HTERT RPE-1 (cell line): Measurements from ENCODE around the gene TNNI2.

ENCODE experiments used
- in situ Hi-C: fragments of 300-500 bp; cut with MboI; formaldehyde crosslinking; loops from 4 replicates; pipeline ENCODE4 v1.14.3; 2020; ENCODE audit warnings: low sequenced_read_pairs

Gene TNNI2

GRCh38 chr11:1857064-1857463 is 18.3 kb downstream of the TNNI2 start:
- in situ Hi-C loops, result no loop called here

GRCh38 chr11:1858154-1858553 is 19.4 kb downstream of the TNNI2 start:
- in situ Hi-C loops, result no loop called here

- in situ Hi-C loops, result no loop called here
Observed at GRCh38 chr11:1858576-1858975, 19.8 kb downstream of the TNNI2 start.

- in situ Hi-C loops, result no loop called here
Observed at GRCh38 chr11:1859004-1859403, 20.2 kb downstream of the TNNI2 start.

DNA sequence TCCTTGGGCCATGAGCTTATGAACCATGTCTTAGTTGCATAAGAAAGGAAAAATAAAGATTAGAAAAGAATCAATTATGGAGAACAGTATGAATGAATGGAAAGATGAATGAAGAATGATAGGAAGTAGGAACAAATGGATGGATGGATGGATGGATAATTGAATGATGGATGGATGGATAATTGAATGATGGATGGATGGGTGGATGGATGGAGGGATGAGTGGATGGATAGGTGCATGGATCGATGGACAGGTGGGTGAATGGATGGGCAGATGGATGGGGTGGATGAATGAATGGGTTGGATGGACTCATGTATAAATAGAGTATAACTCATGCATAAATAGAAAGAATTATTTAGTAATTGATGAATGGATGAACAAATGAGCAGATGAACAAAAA is 21.3 kb downstream of the TNNI2 start:
- in situ Hi-C loops, result no loop called here

- in situ Hi-C loops, result no loop called here
Observed at GRCh38 chr11:1861435-1862411, 22.9 kb downstream of the TNNI2 start.

DNA sequence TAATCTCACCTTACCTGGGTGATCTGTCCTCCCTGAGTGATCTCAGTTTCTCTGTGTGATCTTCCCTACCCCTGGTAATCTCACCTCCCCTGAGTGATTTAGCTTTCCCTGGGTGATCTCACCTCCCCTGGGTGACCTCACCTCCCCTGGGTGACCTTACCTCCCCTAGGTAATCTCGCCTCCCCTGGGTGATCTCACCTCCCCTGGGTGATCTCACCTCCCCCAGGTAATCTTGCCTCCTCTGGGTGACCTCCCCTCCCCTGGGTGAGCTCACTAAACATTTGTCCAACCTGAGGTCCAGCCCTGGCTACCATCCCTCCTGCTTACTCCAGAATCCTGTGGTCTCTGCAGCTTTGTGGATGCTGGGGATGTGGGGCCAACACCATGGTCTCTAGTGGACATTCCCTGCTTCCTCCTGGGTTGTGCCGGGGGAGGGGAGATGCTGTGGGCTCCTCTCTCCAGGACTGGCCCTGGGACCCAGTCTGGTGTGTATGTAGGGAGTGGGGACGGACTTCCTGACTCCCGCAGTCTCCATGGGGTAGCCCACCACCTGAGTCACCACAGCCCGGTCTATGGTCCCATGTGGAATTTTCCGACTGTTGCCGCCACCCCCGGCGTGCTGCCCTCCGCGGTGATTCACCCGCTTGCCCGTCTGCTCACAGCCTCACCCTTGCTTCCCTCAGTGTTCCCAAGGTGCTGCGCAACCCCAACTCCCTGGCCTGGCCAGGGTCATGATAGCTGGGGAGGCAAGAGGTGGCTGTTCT is 24.0 kb downstream of the TNNI2 start:
- in situ Hi-C loops, result no loop called here

GRCh38 chr11:1863352-1864216 is 24.8 kb downstream of the TNNI2 start:
- in situ Hi-C loops, result no loop called here

- in situ Hi-C loops, result no loop called here
Observed at GRCh38 chr11:1864231-1864630, 25.4 kb downstream of the TNNI2 start.

DNA sequence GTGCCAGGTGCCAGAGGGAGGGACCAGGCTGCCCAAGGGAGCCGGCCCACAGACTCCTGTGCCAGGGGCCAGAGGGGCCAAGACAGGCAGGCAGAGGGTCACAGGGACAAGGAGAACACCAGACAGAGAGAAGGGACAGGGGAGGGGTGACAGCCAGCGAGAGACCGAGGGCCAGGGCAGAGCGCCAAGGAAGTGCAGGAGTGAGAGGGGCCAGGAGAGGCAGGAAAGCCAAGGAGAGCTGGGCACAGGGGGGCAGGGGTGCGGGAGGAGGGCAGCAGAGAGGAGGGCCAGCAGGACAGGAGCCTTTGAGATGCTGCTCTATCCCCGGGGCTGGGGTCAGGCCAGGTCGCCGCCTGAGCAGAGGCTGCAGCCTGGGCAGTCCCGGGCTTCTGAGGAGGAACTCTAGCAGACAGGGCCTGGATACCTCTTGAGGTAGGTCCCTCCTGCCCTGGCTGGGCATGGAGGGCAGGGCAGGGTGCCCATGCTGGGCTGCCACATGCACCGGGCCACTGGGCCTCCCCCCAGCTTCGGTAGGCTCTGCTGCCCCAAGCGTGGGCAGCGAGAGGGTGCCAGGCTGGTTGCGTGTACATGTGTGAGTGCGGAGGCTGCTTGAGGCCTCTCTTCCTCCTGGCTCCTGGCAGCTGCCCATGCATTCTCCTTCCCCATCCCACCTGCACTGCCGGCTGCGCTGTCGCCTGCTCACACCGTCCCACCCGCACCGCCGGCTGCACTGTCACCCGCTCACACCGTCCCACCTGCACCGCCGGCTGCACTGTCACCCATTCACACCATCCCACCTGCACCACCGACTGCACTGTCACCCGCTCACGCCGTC is 26.3 kb downstream of the TNNI2 start:
- in situ Hi-C loops, result no loop called here

DNA sequence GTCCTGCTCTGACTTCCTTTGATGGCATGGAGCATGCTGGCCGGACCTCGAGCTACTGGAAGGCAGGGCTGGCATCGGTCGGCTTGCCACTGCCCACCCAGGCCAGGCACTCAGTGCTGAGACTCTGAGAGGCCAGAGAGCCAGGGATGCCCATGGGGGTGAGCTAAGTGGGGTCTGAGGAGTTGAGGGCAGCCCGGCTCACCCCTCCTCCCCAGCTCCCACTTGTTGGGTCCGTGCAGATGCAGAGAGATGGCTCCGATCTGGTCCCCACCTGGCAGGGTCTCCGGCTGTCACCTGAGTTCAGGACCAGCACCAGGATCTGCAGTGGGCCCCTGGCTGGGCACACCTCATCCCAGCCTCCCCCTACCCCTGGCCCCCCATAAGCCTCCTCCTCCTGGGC is 27.4 kb downstream of the TNNI2 start:
- in situ Hi-C loops, result no loop called here

DNA sequence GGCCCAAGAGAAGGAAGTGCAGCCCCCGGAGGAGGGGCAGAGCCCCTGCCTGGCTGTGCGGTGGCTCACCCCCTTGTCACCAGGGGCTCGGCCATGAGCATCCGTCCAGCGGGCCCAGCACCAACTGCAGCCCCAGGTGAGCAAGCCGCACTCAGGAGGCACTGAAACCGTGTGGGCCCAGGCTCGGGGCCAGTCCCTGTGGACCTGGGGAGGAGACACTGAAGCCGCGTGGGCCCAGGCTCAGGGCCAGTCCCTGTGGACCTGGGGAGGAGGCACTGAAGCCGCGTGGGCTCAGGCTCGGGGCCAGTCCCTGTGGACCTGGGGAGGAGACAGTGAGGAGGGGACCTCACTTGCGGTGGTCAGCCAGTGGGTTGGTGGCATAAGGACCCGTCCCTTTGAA is 28.0 kb downstream of the TNNI2 start:
- in situ Hi-C loops, result no loop called here

DNA sequence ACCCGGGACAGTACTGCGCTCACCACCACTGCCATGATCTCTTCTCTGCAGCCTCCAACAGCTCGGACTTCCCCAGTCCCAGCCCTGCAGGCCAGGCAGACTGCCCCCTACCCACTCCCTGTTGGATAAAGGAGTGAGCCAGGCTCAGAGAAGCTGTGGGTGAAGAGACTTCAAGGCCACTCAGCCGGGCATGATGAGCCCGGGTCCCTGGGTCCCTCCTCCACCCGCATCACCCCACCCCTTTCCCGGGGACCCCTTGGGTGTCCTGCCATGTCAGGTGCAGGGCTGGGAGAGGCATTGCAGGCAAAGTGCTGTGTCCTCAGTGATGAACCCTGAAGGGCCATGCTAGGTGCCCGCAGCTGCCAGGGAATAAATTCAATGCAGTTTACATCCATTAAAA is 28.6 kb downstream of the TNNI2 start:
- in situ Hi-C loops, result no loop called here

DNA sequence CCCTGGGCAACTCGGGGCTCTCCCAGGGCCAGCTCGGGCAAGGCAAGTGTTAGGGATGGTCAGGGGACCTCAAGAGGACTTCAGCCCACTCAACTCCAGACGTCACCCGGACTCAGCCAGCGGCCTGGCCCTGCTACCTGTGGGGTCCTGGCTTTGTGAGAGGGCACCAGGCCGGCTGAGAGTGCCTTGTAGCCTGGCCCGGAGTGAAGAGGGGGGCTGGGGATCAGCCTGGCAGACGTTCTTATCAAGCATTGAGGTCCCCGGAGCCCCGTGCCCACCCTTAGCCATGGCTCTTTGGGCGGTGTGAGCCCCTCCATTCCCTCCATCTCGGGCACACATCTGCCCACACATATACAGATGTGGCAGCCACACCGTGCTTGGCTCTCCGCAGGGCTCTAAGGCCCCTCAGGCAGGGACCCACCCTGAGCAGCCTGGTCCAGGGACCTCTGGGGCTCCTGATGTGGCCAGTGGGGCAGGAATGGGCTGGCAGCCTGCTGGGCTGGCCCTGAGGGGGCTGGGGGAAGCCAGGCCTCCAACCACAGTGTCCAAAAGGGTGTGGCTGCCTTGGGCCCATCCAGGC is 29.4 kb downstream of the TNNI2 start:
- in situ Hi-C loops, result no loop called here

GRCh38 chr11:1868636-1869291 is 30.0 kb downstream of the TNNI2 start:
- in situ Hi-C loops, result no loop called here

DNA sequence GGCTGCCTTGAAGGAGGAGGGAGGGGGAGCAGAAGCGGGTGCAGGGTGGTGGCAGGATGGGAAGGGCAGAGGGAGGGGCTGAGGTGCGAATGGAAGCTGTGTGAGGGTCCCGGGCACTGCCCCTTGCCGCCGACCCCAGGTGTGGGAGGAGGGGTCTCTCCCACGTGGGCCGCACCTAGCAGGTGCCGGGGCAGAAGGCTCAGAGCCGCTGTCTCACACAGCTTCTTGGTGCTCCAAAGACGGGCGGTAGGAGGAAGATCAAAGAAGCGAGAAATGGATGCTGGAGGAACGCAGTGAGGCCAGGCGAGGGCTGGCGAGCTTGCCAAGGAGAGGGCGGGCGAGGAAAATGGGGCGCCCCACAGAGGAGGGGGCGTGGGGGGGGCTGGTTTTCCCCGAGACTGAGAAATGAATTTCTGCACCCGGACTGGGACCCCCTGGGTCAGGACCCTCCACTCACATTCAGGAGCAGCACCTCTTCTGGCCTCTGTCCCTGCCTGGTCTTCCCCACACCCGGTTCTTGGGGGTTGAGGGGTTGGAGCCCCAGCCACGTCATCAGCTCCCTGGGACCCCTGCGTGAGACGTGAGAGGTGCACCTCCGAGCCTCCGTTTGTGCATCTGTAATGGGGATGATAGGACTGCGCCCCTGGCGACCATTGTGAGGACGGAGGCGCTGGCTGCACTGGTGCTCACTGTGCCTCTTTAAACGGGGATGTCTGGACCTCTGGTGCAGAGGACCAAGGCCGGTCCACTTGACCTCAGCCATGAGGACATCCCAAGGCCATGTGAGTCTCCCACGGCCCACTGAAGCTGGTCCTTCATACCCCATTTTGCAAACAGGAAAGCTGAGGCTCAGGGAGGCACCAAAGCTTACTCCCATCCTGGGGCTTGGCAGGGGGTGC is 30.9 kb downstream of the TNNI2 start:
- in situ Hi-C loops, result no loop called here

GRCh38 chr11:1870326-1870696 is 31.5 kb downstream of the TNNI2 start:
- in situ Hi-C loops, result no loop called here

DNA sequence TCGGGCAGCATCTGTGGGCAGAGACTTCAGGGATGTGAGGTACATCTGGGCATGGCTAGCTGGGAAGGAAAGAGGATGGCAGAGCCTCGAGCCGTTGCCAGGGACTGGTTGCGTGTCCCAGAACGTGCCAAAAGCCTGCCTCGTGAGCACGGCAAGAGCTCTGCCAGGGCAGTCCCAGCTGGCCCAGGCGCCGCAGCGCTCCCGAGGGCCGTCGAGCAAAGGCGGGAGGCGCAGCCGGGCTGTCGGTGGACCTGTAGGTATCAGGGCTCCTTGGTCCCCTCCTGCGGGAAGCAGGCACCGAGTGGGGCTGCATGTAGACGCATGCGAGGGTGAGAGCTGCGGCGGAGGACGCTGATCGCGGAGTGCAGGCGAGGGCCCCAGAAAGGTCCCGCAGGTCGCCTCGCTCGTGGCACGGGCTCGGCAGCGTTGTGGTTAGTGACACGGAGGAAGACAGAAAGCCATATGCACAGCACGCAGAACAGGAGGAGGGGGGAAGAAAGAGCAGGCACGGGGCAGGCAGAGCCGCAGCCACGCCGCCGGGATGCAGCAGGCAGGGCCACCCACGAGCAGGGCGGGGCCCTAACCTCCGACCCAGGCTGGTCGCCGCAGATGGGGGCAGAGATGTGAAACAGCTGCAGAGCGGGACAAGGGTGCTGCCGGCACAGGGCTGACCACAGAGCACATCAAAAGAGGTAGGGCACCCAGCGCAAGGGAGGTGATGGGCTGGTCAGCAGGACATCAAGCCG is 32.1 kb downstream of the TNNI2 start:
- in situ Hi-C loops, result no loop called here
